H1 (cell line): ENCODE data around the gene NT5DC1. TPM values are rescaled to one million over a fixed set of nuclear protein-coding genes. Genes with fewer than 3 reads are reported as not detected.

Source experiments
- EZH2 ChIP-seq: fragments of 200-600 bp; sonication (generic); IDR thresholded peaks from 2 replicates; pipeline ENCODE4 v1.7.1; 2012; ENCODE audit warnings: low read depth, mild to moderate bottlenecking, moderate library complexity, low read length, inconsistent platforms; ENCODE audit not compliant: severe bottlenecking
- GABPA ChIP-seq: IDR thresholded peaks from 2 replicates; pipeline ENCODE4 v1.6.1; 2011; ENCODE audit warnings: mild to moderate bottlenecking, low read length, moderate library complexity, borderline replicate concordance; ENCODE audit not compliant: insufficient read depth
- NANOG ChIP-seq: IDR thresholded peaks from 2 replicates; pipeline ENCODE4 v1.6.1; 2011; ENCODE audit warnings: low read length, low read depth, mild to moderate bottlenecking, inconsistent platforms; ENCODE audit not compliant: insufficient read depth, poor library complexity, severe bottlenecking
- SP1 ChIP-seq: IDR thresholded peaks from 2 replicates; pipeline ENCODE4 v1.6.1; 2011; ENCODE audit warnings: low read depth, low read length
- SP2 ChIP-seq: IDR thresholded peaks from 2 replicates; pipeline ENCODE4 v1.6.1; 2012; ENCODE audit warnings: mild to moderate bottlenecking, low read length, inconsistent platforms
- TAF7 ChIP-seq: optimal IDR thresholded peaks from 2 replicates; pipeline ENCODE3; 2011; ENCODE audit warnings: low read depth, mild to moderate bottlenecking, inconsistent platforms, low read length, moderate library complexity, borderline replicate concordance
- polyA plus RNA-seq, 7 experiments: library from polyadenylated mRNA; depleted of rRNA in 3 of 7; stranded (reverse) in 5 of 7; unstranded in 2 of 7; fragments of >200 nt in 5 of 7; fragments of 200-250 nt in 2 of 7; gene quantifications; 1 replicate in 5 of 7; 2 replicates in 1 of 7; 4 replicates in 1 of 7; pipeline versions ENCODE4 v1.2.1 to v1.2.3, GENCODE V29; 2011 to 2013; ENCODE audit warnings: missing spikeins in 2 of 7, mixed read lengths in 2 of 7
- total RNA-seq: library from RNA; stranded (reverse); fragmentation: NEBNext Ultra II Directional; extraction: Animal tissue kit (Norgen Biotek cat#: 25700); gene quantifications from 2 replicates; pipeline ENCODE4 v1.2.1, GENCODE V29; 2021
- TF ChIP-seq, protein P1 (sequence below): fragments of 300-600 bp; sonication (generic); IDR thresholded peaks from 2 replicates; pipeline ENCODE4 v1.7.1; 2012; ENCODE audit warnings: low read length, moderate library complexity, mild to moderate bottlenecking, inconsistent platforms; ENCODE audit not compliant: insufficient replicate concordance
- TF ChIP-seq, protein P2 (sequence below): IDR thresholded peaks from 2 replicates; pipeline ENCODE4 v1.6.1; 2012; ENCODE audit warnings: inconsistent platforms

Gene NT5DC1
- total and polyA plus RNA-seq, 2 of the 8 experiments (the other 6 are each of a cell fraction or from before 2014, with no cell fraction given) = 25.3 to 72.7 TPM

DNA sequence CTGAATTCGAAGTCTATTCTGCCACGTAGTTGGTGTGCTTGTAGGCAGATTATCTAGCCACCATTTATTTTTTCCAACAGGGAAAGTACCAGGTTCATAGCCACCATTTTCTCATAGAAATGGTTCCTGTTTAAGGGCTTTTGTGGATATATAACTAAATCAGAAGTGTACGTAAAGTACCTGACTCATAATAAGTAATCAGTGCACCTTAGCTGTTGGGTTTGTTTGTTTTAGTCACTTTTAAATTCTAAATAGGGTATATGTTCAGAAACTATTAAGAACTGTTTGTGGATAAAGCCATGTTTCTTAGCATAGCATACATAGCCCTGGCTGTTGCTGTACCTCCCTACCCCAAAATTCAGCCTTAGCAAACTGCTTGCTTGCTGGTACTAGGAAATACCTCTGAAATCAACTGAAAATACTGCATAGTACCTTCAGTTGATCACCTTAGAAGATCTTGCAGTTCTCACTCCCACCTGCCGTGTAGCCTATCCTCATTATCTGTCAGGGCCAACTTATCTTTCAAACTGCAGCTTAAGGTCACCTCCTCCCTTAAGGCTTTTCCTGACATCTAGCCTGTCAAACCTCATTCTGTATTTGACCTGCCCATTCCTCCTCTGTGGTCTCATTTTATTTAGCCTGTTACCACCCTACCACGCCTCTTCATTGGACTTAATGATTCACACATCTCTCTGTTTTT lies 69.9 kb downstream of the NT5DC1 start (continued):
- TF ChIP-seq, protein P1, sequence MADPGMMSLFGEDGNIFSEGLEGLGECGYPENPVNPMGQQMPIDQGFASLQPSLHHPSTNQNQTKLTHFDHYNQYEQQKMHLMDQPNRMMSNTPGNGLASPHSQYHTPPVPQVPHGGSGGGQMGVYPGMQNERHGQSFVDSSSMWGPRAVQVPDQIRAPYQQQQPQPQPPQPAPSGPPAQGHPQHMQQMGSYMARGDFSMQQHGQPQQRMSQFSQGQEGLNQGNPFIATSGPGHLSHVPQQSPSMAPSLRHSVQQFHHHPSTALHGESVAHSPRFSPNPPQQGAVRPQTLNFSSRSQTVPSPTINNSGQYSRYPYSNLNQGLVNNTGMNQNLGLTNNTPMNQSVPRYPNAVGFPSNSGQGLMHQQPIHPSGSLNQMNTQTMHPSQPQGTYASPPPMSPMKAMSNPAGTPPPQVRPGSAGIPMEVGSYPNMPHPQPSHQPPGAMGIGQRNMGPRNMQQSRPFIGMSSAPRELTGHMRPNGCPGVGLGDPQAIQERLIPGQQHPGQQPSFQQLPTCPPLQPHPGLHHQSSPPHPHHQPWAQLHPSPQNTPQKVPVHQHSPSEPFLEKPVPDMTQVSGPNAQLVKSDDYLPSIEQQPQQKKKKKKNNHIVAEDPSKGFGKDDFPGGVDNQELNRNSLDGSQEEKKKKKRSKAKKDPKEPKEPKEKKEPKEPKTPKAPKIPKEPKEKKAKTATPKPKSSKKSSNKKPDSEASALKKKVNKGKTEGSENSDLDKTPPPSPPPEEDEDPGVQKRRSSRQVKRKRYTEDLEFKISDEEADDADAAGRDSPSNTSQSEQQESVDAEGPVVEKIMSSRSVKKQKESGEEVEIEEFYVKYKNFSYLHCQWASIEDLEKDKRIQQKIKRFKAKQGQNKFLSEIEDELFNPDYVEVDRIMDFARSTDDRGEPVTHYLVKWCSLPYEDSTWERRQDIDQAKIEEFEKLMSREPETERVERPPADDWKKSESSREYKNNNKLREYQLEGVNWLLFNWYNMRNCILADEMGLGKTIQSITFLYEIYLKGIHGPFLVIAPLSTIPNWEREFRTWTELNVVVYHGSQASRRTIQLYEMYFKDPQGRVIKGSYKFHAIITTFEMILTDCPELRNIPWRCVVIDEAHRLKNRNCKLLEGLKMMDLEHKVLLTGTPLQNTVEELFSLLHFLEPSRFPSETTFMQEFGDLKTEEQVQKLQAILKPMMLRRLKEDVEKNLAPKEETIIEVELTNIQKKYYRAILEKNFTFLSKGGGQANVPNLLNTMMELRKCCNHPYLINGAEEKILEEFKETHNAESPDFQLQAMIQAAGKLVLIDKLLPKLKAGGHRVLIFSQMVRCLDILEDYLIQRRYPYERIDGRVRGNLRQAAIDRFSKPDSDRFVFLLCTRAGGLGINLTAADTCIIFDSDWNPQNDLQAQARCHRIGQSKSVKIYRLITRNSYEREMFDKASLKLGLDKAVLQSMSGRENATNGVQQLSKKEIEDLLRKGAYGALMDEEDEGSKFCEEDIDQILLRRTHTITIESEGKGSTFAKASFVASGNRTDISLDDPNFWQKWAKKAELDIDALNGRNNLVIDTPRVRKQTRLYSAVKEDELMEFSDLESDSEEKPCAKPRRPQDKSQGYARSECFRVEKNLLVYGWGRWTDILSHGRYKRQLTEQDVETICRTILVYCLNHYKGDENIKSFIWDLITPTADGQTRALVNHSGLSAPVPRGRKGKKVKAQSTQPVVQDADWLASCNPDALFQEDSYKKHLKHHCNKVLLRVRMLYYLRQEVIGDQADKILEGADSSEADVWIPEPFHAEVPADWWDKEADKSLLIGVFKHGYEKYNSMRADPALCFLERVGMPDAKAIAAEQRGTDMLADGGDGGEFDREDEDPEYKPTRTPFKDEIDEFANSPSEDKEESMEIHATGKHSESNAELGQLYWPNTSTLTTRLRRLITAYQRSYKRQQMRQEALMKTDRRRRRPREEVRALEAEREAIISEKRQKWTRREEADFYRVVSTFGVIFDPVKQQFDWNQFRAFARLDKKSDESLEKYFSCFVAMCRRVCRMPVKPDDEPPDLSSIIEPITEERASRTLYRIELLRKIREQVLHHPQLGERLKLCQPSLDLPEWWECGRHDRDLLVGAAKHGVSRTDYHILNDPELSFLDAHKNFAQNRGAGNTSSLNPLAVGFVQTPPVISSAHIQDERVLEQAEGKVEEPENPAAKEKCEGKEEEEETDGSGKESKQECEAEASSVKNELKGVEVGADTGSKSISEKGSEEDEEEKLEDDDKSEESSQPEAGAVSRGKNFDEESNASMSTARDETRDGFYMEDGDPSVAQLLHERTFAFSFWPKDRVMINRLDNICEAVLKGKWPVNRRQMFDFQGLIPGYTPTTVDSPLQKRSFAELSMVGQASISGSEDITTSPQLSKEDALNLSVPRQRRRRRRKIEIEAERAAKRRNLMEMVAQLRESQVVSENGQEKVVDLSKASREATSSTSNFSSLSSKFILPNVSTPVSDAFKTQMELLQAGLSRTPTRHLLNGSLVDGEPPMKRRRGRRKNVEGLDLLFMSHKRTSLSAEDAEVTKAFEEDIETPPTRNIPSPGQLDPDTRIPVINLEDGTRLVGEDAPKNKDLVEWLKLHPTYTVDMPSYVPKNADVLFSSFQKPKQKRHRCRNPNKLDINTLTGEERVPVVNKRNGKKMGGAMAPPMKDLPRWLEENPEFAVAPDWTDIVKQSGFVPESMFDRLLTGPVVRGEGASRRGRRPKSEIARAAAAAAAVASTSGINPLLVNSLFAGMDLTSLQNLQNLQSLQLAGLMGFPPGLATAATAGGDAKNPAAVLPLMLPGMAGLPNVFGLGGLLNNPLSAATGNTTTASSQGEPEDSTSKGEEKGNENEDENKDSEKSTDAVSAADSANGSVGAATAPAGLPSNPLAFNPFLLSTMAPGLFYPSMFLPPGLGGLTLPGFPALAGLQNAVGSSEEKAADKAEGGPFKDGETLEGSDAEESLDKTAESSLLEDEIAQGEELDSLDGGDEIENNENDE = no peak
- TF ChIP-seq NANOG = no peak
- TF ChIP-seq GABPA = no peak
- no peak for TF ChIP-seq SP2
- TF ChIP-seq, protein P2, sequence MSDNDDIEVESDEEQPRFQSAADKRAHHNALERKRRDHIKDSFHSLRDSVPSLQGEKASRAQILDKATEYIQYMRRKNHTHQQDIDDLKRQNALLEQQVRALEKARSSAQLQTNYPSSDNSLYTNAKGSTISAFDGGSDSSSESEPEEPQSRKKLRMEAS = no peak
- no peak for TF ChIP-seq SP1
- TF ChIP-seq EZH2 = no peak
- no peak for TF ChIP-seq TAF7
